Dendritic cell treated with granulocyte-macrophage colony-stimulating factor and Interleukin-4, amounts not matched to agents 40 ng/mL and 50 ng/mL, for 4 days (primary cell): ENCODE results near the gene RPS21.
"Not testable (repeated sequence)": the region's sequence is repeated elsewhere in the genome, so short reads cannot be mapped to it uniquely, and the experiment has no call there.

Source experiments
- H3K27ac Mint-ChIP-seq: one replicate; pipeline ENCODE4 v1.8.0; 2022; ENCODE audit warnings: mild to moderate bottlenecking, mixed read lengths
- H3K27me3 Mint-ChIP-seq: one replicate; pipeline ENCODE4 v1.8.0; 2022; ENCODE audit warnings: mild to moderate bottlenecking, mixed read lengths
- H3K36me3 Mint-ChIP-seq: one replicate; pipeline ENCODE4 v1.8.0; 2022; ENCODE audit warnings: low read depth, mixed read lengths
- H3K4me1 Mint-ChIP-seq: one replicate; pipeline ENCODE4 v1.8.0; 2022; ENCODE audit warnings: low read depth, mixed read lengths
- H3K4me3 Mint-ChIP-seq: one replicate; pipeline ENCODE4 v1.8.0; 2022; ENCODE audit warnings: mild to moderate bottlenecking, moderate library complexity, mixed read lengths
- H3K9me3 Mint-ChIP-seq: one replicate; pipeline ENCODE4 v1.8.0; 2022; ENCODE audit warnings: mixed read lengths
- intact Hi-C: fragments of 100-400 bp; cut with micrococcal nuclease; formaldehyde crosslinking; loops from one replicate; pipeline ENCODE4 v1.15.0; 2022

Gene RPS21

GRCh38 chr20:62418709-62419487 is 32.0 kb downstream of the RPS21 start:
- Mint-ChIP-seq H3K27me3 (peaks cover 11% of the 10 kb centered on the region), H3K4me3 (no peak overlapping the region), H3K27ac (no peak overlapping the region), H3K4me1 (no peaks in the 10 kb centered on the region), H3K9me3 (no peaks in the 10 kb centered on the region), H3K36me3 (no peaks in the 10 kb centered on the region)
- intact Hi-C loops: no loop called here

DNA sequence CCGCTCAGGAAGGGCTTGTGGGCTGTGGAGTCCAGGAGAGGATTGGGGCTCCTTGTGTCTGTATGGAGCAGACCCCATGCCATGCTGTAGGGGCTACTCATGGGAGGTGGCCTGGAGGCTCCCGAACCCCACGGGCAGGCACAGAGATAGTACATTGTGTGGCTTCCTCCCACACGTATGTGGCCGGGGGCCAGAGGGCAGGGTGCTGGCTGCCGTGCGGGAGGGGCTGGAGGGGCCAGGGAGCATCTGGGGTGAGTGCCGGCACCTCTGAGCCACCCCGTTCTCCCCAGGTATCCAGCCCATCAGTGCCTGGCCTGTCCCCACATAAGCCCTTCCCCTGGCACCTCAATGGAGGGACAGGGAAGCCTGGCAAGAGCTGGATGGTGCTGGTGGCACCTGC is 32.9 kb downstream of the RPS21 start:
- Mint-ChIP-seq H3K27me3 (peaks cover 11% of the 10 kb centered on the region), H3K9me3 (no peaks in the 10 kb centered on the region), H3K27ac (no peak overlapping the region), H3K36me3 (no peaks in the 10 kb centered on the region), H3K4me1 (no peaks in the 10 kb centered on the region), H3K4me3 (no peak overlapping the region)
- intact Hi-C loops: no loop called here

GRCh38 chr20:62420846-62421715 is 34.2 kb downstream of the RPS21 start:
- no peak overlapping the region for H3K27ac Mint-ChIP-seq
- H3K36me3 Mint-ChIP-seq: no peaks in the 10 kb centered on the region
- no peaks in the 10 kb centered on the region for H3K9me3 Mint-ChIP-seq
- intact Hi-C loops: no loop called here
- H3K4me1 Mint-ChIP-seq: no peaks in the 10 kb centered on the region
- H3K27me3 Mint-ChIP-seq: peaks cover 11% of the 10 kb centered on the region
- no peak overlapping the region for H3K4me3 Mint-ChIP-seq

DNA sequence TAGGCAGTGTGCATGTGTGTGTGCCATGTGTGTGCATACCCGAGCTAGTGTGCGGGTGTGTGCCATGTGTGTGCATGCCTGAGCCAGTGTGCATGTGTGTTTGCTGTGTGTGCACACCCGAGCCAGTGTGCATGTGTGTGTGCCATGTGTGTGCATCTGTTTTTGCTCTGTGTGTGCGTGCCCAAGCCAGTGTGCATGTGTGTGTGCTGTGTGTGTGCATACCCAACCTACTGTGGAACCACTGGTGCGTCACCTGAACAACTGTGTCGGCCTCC is 34.8 kb downstream of the RPS21 start:
- Mint-ChIP-seq H3K27me3 (peaks cover 11% of the 10 kb centered on the region), H3K27ac (no peak overlapping the region), H3K36me3 (no peaks in the 10 kb centered on the region), H3K4me1 (no peaks in the 10 kb centered on the region), H3K4me3 (no peak overlapping the region), H3K9me3 (no peaks in the 10 kb centered on the region)
- intact Hi-C loops: no loop called here

GRCh38 chr20:62422636-62423325 is 35.9 kb downstream of the RPS21 start:
- no peaks in the 10 kb centered on the region for H3K36me3 Mint-ChIP-seq
- peaks cover 11% of the 10 kb centered on the region for H3K27me3 Mint-ChIP-seq
- H3K27ac Mint-ChIP-seq: no peak overlapping the region
- H3K4me3 Mint-ChIP-seq: no peak overlapping the region
- intact Hi-C loops: no loop called here
- H3K4me1 Mint-ChIP-seq: no peaks in the 10 kb centered on the region
- H3K9me3 Mint-ChIP-seq: no peaks in the 10 kb centered on the region

DNA sequence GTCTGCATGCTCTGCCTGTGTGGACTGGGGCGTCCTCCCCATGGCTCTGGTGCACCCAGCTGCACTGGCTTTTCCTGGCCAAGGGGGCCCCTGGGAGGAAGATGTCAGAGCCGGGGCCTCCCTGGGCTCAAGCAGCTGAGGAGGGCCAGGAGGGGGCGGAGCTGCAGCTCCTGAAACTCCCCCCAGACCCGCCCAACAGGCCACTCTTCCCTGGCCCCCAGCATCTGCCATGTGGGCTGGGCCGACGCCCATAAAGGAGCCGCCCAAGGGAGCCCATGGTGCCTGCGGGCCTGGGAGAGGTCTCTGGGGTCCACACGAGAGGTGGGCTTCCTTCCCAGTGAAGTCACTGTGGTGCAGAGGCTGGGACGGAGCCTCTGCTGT is 36.4 kb downstream of the RPS21 start:
- no peaks in the 10 kb centered on the region for H3K9me3 Mint-ChIP-seq
- H3K27me3 Mint-ChIP-seq: peaks cover 11% of the 10 kb centered on the region
- no peaks in the 10 kb centered on the region for H3K4me1 Mint-ChIP-seq
- H3K27ac Mint-ChIP-seq: no peak overlapping the region
- H3K4me3 Mint-ChIP-seq: no peak overlapping the region
- no peaks in the 10 kb centered on the region for H3K36me3 Mint-ChIP-seq
- intact Hi-C loops: no loop called here

DNA sequence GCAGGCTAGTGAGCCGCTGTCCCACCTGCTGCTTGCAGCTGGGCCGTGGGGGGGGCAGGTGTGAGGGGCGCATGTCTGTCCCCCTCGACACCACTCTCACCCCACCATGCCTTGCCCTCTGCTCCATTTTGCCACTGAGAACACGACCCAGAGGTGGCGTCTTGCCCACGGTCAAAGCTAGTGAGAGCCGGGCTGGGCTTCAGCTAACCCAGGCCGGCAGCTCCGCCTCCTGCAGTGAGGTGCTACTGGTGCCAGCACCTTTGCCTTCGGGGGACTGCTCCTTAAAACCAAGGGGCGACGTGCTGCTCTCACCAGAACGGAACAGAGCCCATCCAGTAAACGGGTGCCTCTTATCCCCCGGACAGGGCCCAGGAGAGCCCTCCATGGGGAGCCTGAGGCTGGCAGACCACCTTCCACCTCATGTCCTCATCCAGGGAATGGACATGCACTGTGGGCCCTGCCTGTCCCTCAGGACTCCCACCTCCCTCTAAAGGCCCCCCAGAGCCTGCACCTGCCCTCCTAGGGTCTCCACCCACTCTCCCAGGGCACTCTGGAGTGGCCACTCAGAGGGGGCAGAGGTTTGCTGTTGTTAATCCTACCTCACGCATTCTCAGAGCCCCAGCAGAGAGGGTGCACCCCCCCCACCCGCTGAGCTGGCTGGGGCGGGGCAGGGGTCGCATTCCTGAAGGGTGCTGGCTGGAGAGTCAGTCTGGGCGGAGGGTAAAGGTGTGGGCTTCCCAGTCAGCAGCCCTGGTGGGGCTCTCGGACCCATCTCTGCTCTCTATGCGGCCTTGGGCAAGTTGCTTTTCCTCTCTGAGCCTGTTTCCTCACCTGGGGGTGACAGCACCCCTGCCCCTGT is 37.6 kb downstream of the RPS21 start:
- no peak overlapping the region for H3K27ac Mint-ChIP-seq
- intact Hi-C loops: no loop called here
- no peaks in the 10 kb centered on the region for H3K36me3 Mint-ChIP-seq
- peaks cover 12% of the 10 kb centered on the region for H3K27me3 Mint-ChIP-seq
- no peaks in the 10 kb centered on the region for H3K4me1 Mint-ChIP-seq
- no peaks in the 10 kb centered on the region for H3K9me3 Mint-ChIP-seq
- H3K4me3 Mint-ChIP-seq: no peak overlapping the region

- Mint-ChIP-seq H3K4me3 (no peak overlapping the region), H3K27ac (no peak overlapping the region), H3K36me3 (no peaks in the 10 kb centered on the region), H3K27me3 (peaks cover 12% of the 10 kb centered on the region), H3K9me3 (no peaks in the 10 kb centered on the region), H3K4me1 (no peaks in the 10 kb centered on the region)
- intact Hi-C loops: no loop called here
These were observed 38.6 kb downstream of the RPS21 start for GRCh38 chr20:62425281-62426058.

GRCh38 chr20:62426059-62426348 is 39.1 kb downstream of the RPS21 start:
- H3K27me3 Mint-ChIP-seq: peaks cover 12% of the 10 kb centered on the region
- H3K4me1 Mint-ChIP-seq, H3K36me3 Mint-ChIP-seq, H3K27ac Mint-ChIP-seq, H3K9me3 Mint-ChIP-seq, intact Hi-C loops, H3K4me3 Mint-ChIP-seq: not testable (repeated sequence)

DNA sequence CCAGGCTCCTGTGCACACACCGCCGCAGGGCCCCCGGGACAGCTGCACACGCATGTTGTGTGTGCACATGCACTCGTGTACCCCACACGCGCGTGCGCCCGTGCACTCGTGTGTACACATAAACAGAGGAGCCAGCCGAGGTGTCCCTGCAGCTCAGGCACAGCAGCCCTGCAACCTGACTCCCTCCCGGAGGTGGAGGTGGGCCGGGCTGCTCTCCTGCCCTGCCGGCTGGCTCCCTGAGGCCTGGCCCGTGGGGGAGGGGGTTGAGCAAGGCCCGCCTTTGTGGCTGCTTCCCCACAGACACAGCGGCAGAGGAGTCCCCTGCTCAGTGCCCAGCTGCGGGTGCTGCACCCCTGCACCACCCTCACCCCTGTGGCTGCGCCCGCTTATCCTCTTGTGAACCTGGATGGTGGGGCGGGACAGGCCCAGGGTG is 39.8 kb downstream of the RPS21 start:
- Mint-ChIP-seq H3K27ac (no peak overlapping the region), H3K36me3 (no peaks in the 10 kb centered on the region), H3K4me3 (no peak overlapping the region), H3K9me3 (no peaks in the 10 kb centered on the region), H3K4me1 (no peaks in the 10 kb centered on the region), H3K27me3 (peaks cover 12% of the 10 kb centered on the region)
- intact Hi-C loops: no loop called here

GRCh38 chr20:62427172-62428001 is 40.5 kb downstream of the RPS21 start, which contains the start of gene RBBP8NL:
TSS of gene RBBP8NL (minus strand) at chr20:62427539. CDS start at chr20:62419647, 7,892 bp downstream.
- intact Hi-C loops: no loop called here
- H3K4me3 Mint-ChIP-seq: no peak within 1 kb of the TSS
- no peaks in the 10 kb centered on the region for H3K36me3 Mint-ChIP-seq
- H3K27me3 Mint-ChIP-seq: peaks cover 15% of the 10 kb centered on the region
- no peak within 1 kb of the TSS for H3K27ac Mint-ChIP-seq
- no peaks in the 10 kb centered on the region for H3K4me1 Mint-ChIP-seq
- no peaks in the 10 kb centered on the region for H3K9me3 Mint-ChIP-seq

DNA sequence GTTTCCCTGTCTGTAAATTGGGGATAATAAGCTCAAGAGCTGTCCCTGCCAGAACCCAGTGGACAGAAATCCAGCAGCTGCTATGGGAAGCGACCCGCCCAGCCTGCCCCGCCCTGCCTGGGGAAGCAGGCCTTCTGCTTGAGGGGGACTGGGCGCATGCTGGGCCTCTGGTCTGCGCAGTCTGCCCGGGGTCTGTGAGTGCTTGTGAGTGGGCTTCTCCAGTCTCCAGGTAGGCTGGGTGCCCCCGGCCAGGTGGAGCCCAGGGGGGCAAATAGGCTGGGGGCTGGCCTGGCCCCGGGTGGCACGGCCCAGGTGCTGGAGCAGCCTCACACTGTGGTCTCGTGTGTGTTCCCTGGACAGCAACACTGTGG is 41.1 kb downstream of the RPS21 start:
- intact Hi-C loops: no loop called here
- Mint-ChIP-seq H3K27ac (no peak overlapping the region), H3K4me3 (no peak overlapping the region), H3K27me3 (peaks cover 17% of the 10 kb centered on the region), H3K36me3 (no peaks in the 10 kb centered on the region), H3K4me1 (no peaks in the 10 kb centered on the region), H3K9me3 (no peaks in the 10 kb centered on the region)
